ENCODE results near the gene CCDC137. TPM values are rescaled to one million over a fixed set of nuclear protein-coding genes. Genes with fewer than 3 reads are reported as not detected.

The CCDC137 gene
- total RNA-seq, 1 experiment from 2014 or later, result 60.4 TPM

GRCh38 chr17:81715107-81715871, 48.8 kb downstream of the CCDC137 start:
- DNase-seq (ENCODE audit: low read depth), result no peak

GRCh38 chr17:81715872-81716673, 49.5 kb downstream of the CCDC137 start:
- no peak for DNase-seq (ENCODE audit: low read depth)

GRCh38 chr17:81716674-81716996, 50.1 kb downstream of the CCDC137 start:
- DNase-seq (ENCODE audit: low read depth), result no peak

GRCh38 chr17:81717049-81717765, 50.7 kb downstream of the CCDC137 start:
- DNase-seq (ENCODE audit: low read depth), result no peak

- DNase-seq (ENCODE audit: low read depth), result no peak
These were observed 51.2 kb downstream of the CCDC137 start for GRCh38 chr17:81717766-81718089.

- no peak for DNase-seq (ENCODE audit: low read depth)
These were observed 53.1 kb downstream of the CCDC137 start for GRCh38 chr17:81719410-81720266.

- DNase-seq (ENCODE audit: low read depth), result no peak
These were observed 53.9 kb downstream of the CCDC137 start for GRCh38 chr17:81720267-81721071.

- DNase-seq (ENCODE audit: low read depth), result no peak
These were observed 55.9 kb downstream of the CCDC137 start for GRCh38 chr17:81722184-81723120.

Other genes with a start within 250 kb of the CCDC137 start
- gene ACTG1, start 153.9 kb upstream of the CCDC137 start, total RNA-seq (2014; rRNA removed; shearing (Covaris generic)), result 5,410 and 5,454 TPM in 2 replicates
- 0.17 TPM in 1 of 2 replicates, not detected in the other for gene FSCN2, start 138.4 kb upstream of the CCDC137 start, total RNA-seq (2014; rRNA removed; shearing (Covaris generic))
- 11.7 TPM in 2 replicates for gene FAAP100, start 114.4 kb upstream of the CCDC137 start, total RNA-seq (2014; rRNA removed; shearing (Covaris generic))
- 69.6 and 78.5 TPM in 2 replicates for gene NPLOC4, start 29.6 kb upstream of the CCDC137 start, total RNA-seq (2014; rRNA removed; shearing (Covaris generic))
- 2.3 and 4.5 TPM in 2 replicates for gene TSPAN10, start 29.5 kb upstream of the CCDC137 start, total RNA-seq (2014; rRNA removed; shearing (Covaris generic))
- gene PDE6G, start 10.2 kb upstream of the CCDC137 start, total RNA-seq (2014; rRNA removed; shearing (Covaris generic)), result 2.5 TPM in 1 of 2 replicates, not detected in the other
- 54.2 and 84.9 TPM in 2 replicates for gene OXLD1, start 132 bp upstream of the CCDC137 start, total RNA-seq (2014; rRNA removed; shearing (Covaris generic))
- gene ARL16, start 17.1 kb downstream of the CCDC137 start, total RNA-seq (2014; rRNA removed; shearing (Covaris generic)), result 66.3 and 76.4 TPM in 2 replicates
- 179 and 187 TPM in 2 replicates for gene HGS, start 17.3 kb downstream of the CCDC137 start, total RNA-seq (2014; rRNA removed; shearing (Covaris generic))
- 19.3 and 19.9 TPM in 2 replicates for gene MRPL12, start 36.6 kb downstream of the CCDC137 start, total RNA-seq (2014; rRNA removed; shearing (Covaris generic))
- 43.6 and 52.2 TPM in 2 replicates for gene SLC25A10, start 45.5 kb downstream of the CCDC137 start, total RNA-seq (2014; rRNA removed; shearing (Covaris generic))
- gene GCGR, start 137.4 kb downstream of the CCDC137 start, total RNA-seq (2014; rRNA removed; shearing (Covaris generic)), result not detected in 2 replicates
- 78.3 and 91.2 TPM in 2 replicates for gene MCRIP1, start 166.6 kb downstream of the CCDC137 start, total RNA-seq (2014; rRNA removed; shearing (Covaris generic))
- gene PPP1R27, start 168.3 kb downstream of the CCDC137 start, total RNA-seq (2014; rRNA removed; shearing (Covaris generic)), result not detected in 2 replicates
- gene P4HB, start 193.8 kb downstream of the CCDC137 start, total RNA-seq (2014; rRNA removed; shearing (Covaris generic)), result 1,181 and 1,293 TPM in 2 replicates
- 138 and 216 TPM in 2 replicates for gene ARHGDIA, start 204.6 kb downstream of the CCDC137 start, total RNA-seq (2014; rRNA removed; shearing (Covaris generic))
- 376 and 391 TPM in 2 replicates for gene ALYREF, start 224.8 kb downstream of the CCDC137 start, total RNA-seq (2014; rRNA removed; shearing (Covaris generic))
- 149 and 250 TPM in 2 replicates for gene ANAPC11, start 225.0 kb downstream of the CCDC137 start, total RNA-seq (2014; rRNA removed; shearing (Covaris generic))
- 0.21 and 0.97 TPM in 2 replicates for gene NPB, start 235.5 kb downstream of the CCDC137 start, total RNA-seq (2014; rRNA removed; shearing (Covaris generic))
- gene PCYT2, start 244.7 kb downstream of the CCDC137 start, total RNA-seq (2014; rRNA removed; shearing (Covaris generic)), result 17.9 and 34.9 TPM in 2 replicates